ENCODE measurements around the gene FBXO48.

Gene FBXO48

GRCh38 chr2:68414876-68415275, 52.2 kb downstream of the FBXO48 start:
- H3K4me1 ChIP-seq (ENCODE audit: control insufficient read depth in 2 of 2, insufficient read depth in 2 of 2, low read length in 2 of 2), result no peaks in the 10 kb centered on the region
- H3K9me3 ChIP-seq (ENCODE audit: control insufficient read depth in 2 of 2, low read length in 2 of 2), result no peaks in the 10 kb centered on the region
- H3K9ac ChIP-seq (ENCODE audit: low read depth in 1 of 2, low read length in 2 of 2), result no peak overlapping the region
- H3K4me3 ChIP-seq (ENCODE audit: low read length in 2 of 2), result no peak overlapping the region
- H3K27me3 ChIP-seq (ENCODE audit: control insufficient read depth in 2 of 2, insufficient read depth in 2 of 2, low read length in 2 of 2), result no peaks in the 10 kb centered on the region
- H3K36me3 ChIP-seq (ENCODE audit: control insufficient read depth in 2 of 2, insufficient read depth in 2 of 2, low read length in 2 of 2), result no peaks in the 10 kb centered on the region
- H3K27ac ChIP-seq (ENCODE audit: low read depth in 2 of 2, low read length in 2 of 2), result no peak overlapping the region

- Histone ChIP-seq H3K4me3 (ENCODE audit: low read length in 2 of 2) (no peak overlapping the region), H3K9me3 (ENCODE audit: control insufficient read depth in 2 of 2, low read length in 2 of 2) (no peaks in the 10 kb centered on the region), H3K27me3 (ENCODE audit: control insufficient read depth in 2 of 2, insufficient read depth in 2 of 2, low read length in 2 of 2) (no peaks in the 10 kb centered on the region), H3K9ac (ENCODE audit: low read depth in 1 of 2, low read length in 2 of 2) (no peak overlapping the region), H3K4me1 (ENCODE audit: control insufficient read depth in 2 of 2, insufficient read depth in 2 of 2, low read length in 2 of 2) (no peaks in the 10 kb centered on the region), H3K27ac (ENCODE audit: low read depth in 2 of 2, low read length in 2 of 2) (no peak overlapping the region), H3K36me3 (ENCODE audit: control insufficient read depth in 2 of 2, insufficient read depth in 2 of 2, low read length in 2 of 2) (no peaks in the 10 kb centered on the region)
Measured at GRCh38 chr2:68414452-68414851, 52.6 kb downstream of the FBXO48 start.

GRCh38 chr2:68413466-68413865, 53.6 kb downstream of the FBXO48 start:
- no peaks in the 10 kb centered on the region for H3K9me3 ChIP-seq (ENCODE audit: control insufficient read depth in 2 of 2, low read length in 2 of 2)
- no peak overlapping the region for H3K27ac ChIP-seq (ENCODE audit: low read depth in 2 of 2, low read length in 2 of 2)
- H3K9ac ChIP-seq (ENCODE audit: low read depth in 1 of 2, low read length in 2 of 2), result no peak overlapping the region
- no peaks in the 10 kb centered on the region for H3K27me3 ChIP-seq (ENCODE audit: control insufficient read depth in 2 of 2, insufficient read depth in 2 of 2, low read length in 2 of 2)
- H3K4me3 ChIP-seq (ENCODE audit: low read length in 2 of 2), result no peak overlapping the region
- no peaks in the 10 kb centered on the region for H3K36me3 ChIP-seq (ENCODE audit: control insufficient read depth in 2 of 2, insufficient read depth in 2 of 2, low read length in 2 of 2)
- no peaks in the 10 kb centered on the region for H3K4me1 ChIP-seq (ENCODE audit: control insufficient read depth in 2 of 2, insufficient read depth in 2 of 2, low read length in 2 of 2)

- H3K4me3 ChIP-seq (ENCODE audit: low read length in 2 of 2), result peak overlapping the region in 1 of 2 donors; percentile 22
- no peaks in the 10 kb centered on the region for H3K4me1 ChIP-seq (ENCODE audit: control insufficient read depth in 2 of 2, insufficient read depth in 2 of 2, low read length in 2 of 2)
- no peaks in the 10 kb centered on the region for H3K27me3 ChIP-seq (ENCODE audit: control insufficient read depth in 2 of 2, insufficient read depth in 2 of 2, low read length in 2 of 2)
- no peak overlapping the region for H3K9ac ChIP-seq (ENCODE audit: low read depth in 1 of 2, low read length in 2 of 2)
- no peaks in the 10 kb centered on the region for H3K9me3 ChIP-seq (ENCODE audit: control insufficient read depth in 2 of 2, low read length in 2 of 2)
- peak overlapping the region in 1 of 2 donors; percentile 16 for H3K27ac ChIP-seq (ENCODE audit: low read depth in 2 of 2, low read length in 2 of 2)
- H3K36me3 ChIP-seq (ENCODE audit: control insufficient read depth in 2 of 2, insufficient read depth in 2 of 2, low read length in 2 of 2), result no peaks in the 10 kb centered on the region
Measured at GRCh38 chr2:68412127-68412819, 54.8 kb downstream of the FBXO48 start.

GRCh38 chr2:68411397-68412126, 55.5 kb downstream of the FBXO48 start:
- H3K36me3 ChIP-seq (ENCODE audit: control insufficient read depth in 2 of 2, insufficient read depth in 2 of 2, low read length in 2 of 2), result no peaks in the 10 kb centered on the region
- H3K9ac ChIP-seq (ENCODE audit: low read depth in 1 of 2, low read length in 2 of 2), result no peak overlapping the region
- no peaks in the 10 kb centered on the region for H3K9me3 ChIP-seq (ENCODE audit: control insufficient read depth in 2 of 2, low read length in 2 of 2)
- no peaks in the 10 kb centered on the region for H3K4me1 ChIP-seq (ENCODE audit: control insufficient read depth in 2 of 2, insufficient read depth in 2 of 2, low read length in 2 of 2)
- peak overlapping the region in 1 of 2 donors; percentile 16 for H3K27ac ChIP-seq (ENCODE audit: low read depth in 2 of 2, low read length in 2 of 2)
- peak overlapping the region in 1 of 2 donors; percentile 22 for H3K4me3 ChIP-seq (ENCODE audit: low read length in 2 of 2)
- no peaks in the 10 kb centered on the region for H3K27me3 ChIP-seq (ENCODE audit: control insufficient read depth in 2 of 2, insufficient read depth in 2 of 2, low read length in 2 of 2)

Measured in mucosa of rectum (tissue), 2 donors.